Inflammatory macrophage treated with lipopolysaccharide for 4 hours (primary cell): Measurements from ENCODE around the gene KIAA0232.
"Not testable (repeated sequence)": the region's sequence is repeated elsewhere in the genome, so short reads cannot be mapped to it uniquely, and the experiment has no call there.

Experiments used
- DNase-seq: peaks from one replicate; pipeline ENCODE4 v3.0.0-alpha.2; 2020

KIAA0232 gene

GRCh38 chr4:6775746-6776145 lies 6.8 kb upstream of the KIAA0232 start:
- no peak for DNase-seq

DNA sequence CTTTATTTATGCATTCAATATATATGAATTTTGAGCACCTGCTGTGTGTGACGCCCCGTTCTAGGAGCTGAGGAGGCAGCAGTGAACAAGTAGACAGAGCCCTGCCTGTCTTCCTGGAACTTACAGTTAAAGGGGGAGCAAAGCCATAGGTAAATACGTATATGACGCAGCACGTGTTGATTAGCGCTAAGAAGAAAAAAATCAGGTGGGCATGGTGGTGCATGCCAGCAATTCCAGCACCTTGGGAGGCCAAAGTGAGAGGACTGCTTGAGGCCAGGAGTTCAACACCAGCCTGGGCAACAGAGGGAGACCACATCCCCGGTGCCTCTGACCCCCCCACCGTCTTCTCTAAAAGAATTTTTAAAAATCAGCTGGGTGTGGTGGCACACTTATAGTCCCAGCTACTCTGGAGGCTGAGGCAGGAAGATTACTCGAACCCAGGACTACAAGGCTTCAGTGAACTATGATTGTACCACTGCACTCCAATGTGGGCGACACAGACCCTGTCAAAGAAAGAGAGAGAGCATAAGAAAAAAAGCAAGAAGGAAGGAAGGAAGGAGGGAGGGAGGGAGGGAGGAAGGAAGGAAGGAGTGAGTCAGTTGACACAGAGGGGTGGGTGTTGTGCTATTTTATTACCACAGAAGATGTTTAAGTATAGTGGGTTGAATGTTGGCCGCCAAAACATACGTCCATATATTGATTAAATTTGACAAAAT lies 5.4 kb upstream of the KIAA0232 start:
- no peak for DNase-seq

DNA sequence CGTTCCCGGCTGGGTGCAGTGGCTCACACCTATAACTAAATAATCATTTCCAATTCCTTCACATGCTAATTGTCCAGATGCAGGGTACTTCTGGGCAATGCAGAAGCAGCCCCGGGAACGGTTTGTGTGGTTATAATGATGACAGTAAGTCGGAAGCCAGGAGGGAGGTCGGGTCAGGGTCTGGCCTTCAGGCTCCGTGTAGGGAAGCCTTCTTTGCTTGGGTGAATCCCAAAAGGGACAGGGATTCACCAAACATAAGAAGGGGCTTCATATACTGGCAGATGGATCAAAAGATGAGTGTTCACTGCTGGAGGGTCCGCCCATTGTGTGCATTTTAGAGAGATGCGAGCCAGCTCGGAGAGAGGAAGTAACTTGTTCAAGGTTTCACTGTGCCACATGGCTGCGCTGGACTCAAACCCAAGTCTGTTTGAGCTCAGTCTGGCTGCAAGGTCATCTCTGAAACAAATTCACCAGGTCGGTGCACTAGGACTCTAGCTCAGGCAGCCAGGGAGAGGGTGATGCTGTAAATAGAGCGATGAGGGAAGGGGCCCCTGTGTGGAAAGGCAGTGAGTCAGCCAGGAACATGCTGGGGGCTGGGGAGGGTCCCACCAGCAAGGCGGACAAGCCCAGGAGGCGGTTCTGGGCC lies 4.8 kb upstream of the KIAA0232 start:
- peak; percentile 39 for DNase-seq

DNA sequence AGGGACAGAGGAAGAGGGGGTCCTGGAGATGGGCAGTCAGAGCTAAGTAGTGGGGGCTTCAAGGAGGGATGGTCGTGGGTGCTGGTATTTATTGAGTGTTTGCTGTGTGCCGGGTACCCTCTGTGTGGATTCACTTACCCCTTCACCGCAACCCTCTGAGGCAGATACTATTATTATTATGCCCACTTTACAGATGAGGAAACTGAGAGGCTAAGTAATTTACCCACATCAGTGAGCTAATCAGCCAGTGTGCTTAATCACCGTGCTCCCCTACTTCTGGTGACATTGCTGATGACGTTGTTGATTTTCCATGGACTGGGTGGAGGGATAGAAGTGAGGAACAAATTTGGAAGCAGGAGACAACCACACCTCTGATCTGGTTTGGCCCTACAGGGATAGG lies 4.1 kb upstream of the KIAA0232 start:
- no peak for DNase-seq

DNA sequence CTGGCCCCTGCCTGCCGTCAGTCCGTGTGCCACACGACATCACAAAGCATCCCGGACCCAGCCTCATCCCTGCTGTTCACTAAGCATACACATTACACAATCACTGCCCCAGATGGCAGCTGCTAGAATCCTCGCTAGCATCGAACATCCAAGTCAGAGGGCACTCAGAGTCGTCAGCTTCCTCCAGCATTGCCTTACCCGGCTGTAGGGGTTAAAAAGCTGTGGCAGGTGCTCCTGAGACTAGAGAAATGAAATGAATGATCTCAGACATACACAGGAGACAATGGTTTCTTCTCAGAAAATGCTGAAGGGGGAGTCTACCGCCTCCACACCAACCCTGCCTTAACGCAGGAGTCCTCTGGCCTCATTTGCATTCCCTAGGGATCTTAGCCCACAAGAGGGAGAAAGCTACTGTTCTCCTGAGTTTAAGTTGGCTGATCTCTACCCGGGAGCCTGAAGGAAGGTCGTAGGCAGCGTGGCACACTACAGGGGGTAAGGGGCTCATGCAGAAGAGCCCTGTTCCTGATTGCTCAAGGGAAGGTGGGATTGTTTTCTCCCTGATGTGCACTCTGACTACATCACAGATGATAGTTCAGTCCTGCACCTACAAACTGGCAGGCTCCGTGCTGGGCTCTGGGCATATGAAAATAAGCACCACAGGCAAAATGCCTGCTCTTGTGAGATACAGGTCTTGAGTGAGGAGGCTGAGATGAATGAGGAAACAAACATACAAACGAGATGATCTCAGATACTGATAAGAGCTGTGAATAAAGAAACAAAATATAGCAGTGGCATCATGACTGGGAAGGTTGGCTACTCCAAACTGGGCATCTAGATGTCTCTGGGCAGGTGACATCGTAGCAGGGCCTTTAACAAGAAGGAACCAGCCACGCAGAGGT lies 2.6 kb upstream of the KIAA0232 start:
- DNase-seq: no peak

GRCh38 chr4:6781113-6781512 lies 1.4 kb upstream of the KIAA0232 start:
- DNase-seq: no peak

GRCh38 chr4:6781561-6781960 lies 966 bp upstream of the KIAA0232 start:
- DNase-seq: no peak

GRCh38 chr4:6782846-6783110 lies 251 bp downstream of the KIAA0232 start:
- DNase-seq: no peak

DNA sequence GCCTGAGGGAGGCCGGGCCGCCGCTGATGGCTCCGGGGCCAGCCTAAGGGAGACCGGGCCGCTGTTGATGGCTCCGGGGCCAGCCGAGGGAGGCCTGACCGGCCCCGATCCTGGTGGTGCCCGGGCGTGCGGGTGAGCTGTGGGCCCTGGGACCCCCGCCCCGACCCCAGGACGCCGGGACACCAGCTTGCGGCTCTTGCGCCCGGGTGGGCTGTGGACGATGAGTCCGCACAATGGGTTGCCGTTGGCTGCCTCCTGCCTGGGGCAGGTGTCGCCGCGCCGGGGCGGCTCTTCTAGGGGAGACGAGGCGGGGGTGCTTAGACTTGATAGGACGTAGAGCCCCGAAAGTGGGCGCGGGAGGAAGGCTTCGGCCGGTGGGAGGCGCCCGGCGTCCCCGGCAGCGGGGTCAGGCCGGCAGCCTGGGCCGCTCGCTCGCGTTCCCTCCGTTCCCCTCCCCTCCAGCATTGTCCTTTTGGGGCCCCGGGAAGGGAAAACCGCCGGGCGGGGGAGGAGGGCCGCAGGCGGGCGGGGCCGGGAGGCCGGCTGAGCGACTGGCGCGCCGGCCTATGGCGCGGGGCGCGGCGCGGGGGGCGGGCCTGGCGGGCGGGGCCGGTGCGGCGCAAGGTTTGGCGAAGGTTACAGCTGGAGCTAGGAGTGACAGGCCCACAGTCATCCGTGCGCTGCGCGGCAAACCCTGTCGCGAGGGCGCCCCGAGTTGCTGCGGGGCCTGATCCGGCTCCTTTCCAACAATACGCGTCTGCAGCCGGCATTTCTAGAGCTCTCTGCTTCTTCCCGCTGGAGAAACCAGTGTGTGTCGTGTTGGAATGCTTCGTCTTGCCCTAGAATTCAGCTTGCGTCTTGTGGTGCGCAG lies 819 bp downstream of the KIAA0232 start:
- DNase-seq: peak; percentile 90

DNA sequence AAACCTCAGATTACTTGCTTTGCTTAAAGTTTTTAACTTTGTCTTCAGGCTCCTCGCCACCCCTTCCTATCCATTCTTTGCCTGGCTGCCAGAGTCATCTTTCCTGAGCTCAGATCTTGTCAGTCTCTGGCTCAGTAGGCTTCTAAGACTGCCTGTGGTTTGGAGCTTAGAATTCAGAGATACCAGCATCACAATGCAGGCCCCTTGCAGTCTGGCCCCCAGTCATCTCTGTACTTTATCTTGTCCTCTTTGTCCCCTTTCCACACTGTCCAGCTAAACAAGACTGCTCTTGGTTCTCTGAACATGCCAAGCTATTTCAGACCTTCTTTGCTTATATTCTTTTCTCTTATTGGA lies 3.0 kb downstream of the KIAA0232 start:
- DNase-seq: no peak

DNA sequence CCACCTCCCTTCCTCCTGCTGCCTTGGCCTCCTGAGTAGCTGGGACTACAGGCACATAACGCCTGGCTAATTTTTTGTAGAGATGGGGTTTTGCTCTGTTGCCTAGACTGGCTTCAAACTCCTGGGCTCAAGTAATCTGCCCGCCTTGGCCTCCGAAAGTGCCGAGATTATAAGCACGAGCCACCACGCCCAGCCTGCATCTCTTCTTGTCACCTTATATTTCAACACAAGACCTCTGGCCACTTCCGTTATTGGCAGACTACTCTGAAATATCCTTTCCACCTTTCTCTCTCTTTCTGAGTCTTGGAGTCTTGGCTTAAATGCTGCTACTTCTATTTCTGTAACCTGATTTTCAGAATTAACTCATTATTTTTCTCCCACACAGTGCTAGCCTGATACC lies 5.6 kb downstream of the KIAA0232 start:
- no peak for DNase-seq

GRCh38 chr4:6791245-6791644 lies 8.7 kb downstream of the KIAA0232 start:
- DNase-seq: not testable (repeated sequence)

- not testable (repeated sequence) for DNase-seq
These were observed 9.3 kb downstream of the KIAA0232 start for GRCh38 chr4:6791796-6792195.

DNA sequence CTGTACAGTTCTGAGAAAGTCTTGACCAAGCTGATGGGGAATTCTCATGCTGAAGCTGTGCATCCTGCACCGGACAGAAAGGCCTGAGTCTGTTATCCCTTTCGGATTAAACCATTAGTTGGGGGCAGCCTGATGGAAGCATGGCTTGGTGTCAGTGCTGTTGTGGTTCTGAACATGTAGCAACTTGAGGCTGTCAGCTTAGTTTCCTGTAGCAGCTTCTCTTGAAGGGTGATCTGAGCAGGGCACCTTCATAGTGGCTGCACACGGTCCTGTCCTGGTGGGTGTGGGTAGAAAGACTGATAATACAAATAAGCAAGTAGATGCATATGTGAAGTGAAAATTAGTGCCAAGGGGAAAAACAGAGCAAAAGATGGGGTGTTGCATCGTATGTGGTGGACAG lies 11.7 kb downstream of the KIAA0232 start:
- DNase-seq: no peak

DNA sequence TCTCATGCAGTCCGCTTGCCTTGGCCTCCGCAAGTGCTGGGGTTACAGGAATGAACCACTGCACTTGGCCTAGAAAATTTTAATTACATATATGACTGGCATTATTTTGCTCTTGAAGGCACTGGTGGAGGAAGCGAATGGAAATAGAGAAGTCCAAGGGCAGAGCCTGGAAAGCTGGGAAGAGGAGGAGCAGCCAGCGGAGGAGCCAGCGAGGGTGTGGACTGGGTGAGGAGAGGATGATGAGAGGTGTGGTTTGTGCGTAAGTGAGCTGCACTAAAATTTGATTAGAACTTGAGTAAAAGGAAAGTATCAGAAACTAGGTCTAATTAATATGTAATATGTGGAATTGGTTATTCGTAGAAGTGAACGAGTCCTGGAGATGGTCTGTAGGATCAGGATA lies 13.3 kb downstream of the KIAA0232 start:
- DNase-seq: no peak

- not testable (repeated sequence) for DNase-seq
These were observed 14.8 kb downstream of the KIAA0232 start for GRCh38 chr4:6797368-6797767.

GRCh38 chr4:6799091-6799490 lies 16.6 kb downstream of the KIAA0232 start:
- no peak for DNase-seq

DNA sequence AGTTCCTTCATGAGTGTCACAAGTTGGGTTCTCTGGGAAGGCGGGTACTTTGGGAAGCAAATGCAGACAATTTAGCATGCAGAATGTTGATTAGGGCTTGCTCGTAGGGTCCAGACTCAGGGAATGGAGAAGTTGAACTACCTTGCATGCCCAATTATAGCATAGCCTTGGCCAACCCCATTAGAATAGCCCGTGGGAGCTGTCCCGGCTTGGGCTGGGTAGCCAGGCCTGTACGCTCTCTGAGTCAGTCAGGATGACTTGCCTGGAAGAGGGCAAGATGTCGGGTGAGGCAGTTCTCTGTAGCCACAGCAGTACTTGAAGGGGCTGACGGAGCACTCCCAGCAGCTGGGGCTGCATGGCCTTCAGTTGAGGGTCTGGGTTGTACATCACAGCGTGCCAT lies 19.5 kb downstream of the KIAA0232 start:
- no peak for DNase-seq

DNA sequence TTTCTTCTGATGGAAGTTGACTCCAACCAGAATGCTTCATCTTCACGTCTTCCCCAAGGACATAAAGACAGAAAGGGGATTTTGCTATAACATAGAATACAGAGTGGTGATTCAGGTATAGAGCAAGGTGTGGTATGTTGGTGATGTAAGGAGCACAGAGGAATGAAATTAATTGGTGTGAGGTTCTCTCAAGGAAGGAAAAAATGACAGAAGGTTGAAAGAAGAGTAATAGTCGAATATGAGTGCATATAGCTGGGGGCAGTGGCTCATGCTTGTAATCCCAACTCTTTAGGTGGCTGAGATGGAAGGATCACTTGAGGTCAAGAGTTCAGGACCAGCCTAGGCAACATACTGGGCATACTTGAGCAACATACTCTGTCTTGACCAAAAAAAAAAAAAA lies 20.1 kb downstream of the KIAA0232 start:
- no peak for DNase-seq

- DNase-seq: no peak
These were observed 20.7 kb downstream of the KIAA0232 start for GRCh38 chr4:6803246-6803645.

DNA sequence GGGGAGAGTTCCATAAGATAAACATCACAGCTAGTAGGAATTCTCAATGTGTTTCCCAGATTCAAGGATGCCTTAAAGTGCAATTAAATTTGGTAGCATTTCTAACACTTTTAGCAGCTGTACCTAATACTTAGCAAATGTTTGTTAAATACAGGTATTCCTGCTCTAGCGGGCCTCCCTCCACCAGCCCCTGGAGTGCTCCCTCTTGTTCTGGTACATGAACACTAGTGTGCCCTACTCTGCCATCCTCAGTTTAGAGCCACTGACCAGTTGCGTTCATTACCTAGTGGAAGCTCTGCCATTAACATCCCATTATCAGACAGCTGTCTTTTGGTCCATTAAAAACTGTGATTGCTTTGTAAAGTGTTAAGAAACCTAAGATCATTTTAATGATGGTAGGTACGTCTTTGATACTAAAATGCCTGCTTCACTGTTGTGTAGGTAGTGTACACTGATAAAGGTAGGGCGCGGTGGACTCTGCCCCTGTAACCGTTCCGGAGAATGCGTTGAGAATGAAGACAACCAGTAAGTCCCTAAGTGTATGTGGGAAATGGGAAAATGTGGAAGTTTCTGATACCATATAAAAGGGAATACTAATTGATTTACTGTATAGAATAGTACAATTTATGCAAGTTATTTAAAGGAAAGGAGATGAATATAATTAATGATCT lies 21.7 kb downstream of the KIAA0232 start:
- DNase-seq: no peak

- DNase-seq: peak; percentile 89
These were observed 24.5 kb downstream of the KIAA0232 start for GRCh38 chr4:6806924-6807626.
